NCI-H2227 (cell line): ENCODE measurements around the gene TGFBR2.
"Not testable (repeated sequence)": the region's sequence is repeated elsewhere in the genome, so short reads cannot be mapped to it uniquely, and the experiment has no call there.

Experiments
- DNase-seq: peaks from one replicate; lab custom pipeline; 2025; ENCODE audit not compliant: unreplicated experiment; lab: John Stamatoyannopoulos, UW

The TGFBR2 gene

GRCh38 chr3:30617653-30618052, 11.3 kb downstream of the TGFBR2 start:
- DNase-seq: no peak

DNA sequence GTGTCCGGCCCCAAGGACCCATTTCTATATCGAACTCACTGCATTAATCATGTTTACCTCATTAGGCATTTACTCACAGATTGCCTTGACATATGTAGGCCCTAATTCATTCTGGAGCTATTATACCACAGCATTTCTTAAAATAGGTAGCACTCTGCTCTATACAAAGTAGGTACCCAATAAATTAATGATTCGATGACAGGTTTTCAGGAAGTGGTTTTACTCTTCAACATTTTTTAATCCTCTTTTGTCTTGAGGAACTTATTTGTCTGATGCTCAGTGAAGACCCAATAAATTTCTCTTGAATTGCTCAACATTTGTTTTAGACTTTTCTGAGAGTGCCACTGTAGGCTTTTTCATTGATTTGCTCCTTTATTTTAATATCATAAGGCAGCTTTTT, 12.1 kb downstream of the TGFBR2 start:
- DNase-seq: no peak

- no peak for DNase-seq
Measured at GRCh38 chr3:30619318-30619717, 12.9 kb downstream of the TGFBR2 start.

- no peak for DNase-seq
Measured at GRCh38 chr3:30620402-30621360, 14.3 kb downstream of the TGFBR2 start.

DNA sequence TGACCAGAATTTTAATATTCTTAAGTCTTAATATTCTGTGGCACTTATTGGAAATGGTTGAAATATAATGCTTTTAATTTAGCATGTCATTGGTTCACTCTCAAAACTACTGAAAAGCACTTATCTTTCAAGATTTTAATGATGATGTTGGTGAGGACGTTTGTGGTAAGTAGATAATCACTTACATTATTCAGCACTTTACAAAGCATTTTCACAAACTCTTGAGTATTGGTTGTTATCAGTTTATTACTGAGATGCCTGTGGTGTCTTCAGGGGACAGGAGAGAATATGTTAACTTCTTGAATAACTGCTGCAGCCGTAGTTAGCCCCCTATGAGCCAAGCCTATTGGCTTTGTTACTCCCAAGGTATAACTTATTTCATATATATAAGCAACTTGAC, 15.2 kb downstream of the TGFBR2 start:
- DNase-seq: no peak

DNA sequence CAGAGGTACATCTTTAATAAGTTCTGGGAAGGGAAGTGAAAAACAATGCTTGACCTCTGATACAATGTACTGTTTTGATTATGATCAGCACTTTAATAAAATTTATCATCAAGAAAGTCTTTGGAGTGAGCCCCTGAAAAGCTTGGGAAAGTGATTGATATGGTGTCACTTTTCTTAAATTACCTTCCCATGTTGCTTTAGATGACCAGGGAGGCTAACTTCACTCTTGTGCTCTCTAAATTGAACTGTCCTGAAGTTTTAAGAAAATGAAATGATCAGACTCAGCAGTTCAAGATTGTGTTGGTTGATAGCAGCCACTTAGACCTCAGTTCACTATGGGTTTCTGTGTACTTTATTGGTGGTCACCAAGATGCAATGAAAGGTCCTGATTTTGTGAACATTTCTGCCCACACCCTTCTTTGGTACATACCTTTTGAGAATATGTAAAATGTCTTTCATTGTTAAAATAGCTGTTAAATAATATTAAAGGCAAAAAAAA, 15.7 kb downstream of the TGFBR2 start:
- no peak for DNase-seq

DNA sequence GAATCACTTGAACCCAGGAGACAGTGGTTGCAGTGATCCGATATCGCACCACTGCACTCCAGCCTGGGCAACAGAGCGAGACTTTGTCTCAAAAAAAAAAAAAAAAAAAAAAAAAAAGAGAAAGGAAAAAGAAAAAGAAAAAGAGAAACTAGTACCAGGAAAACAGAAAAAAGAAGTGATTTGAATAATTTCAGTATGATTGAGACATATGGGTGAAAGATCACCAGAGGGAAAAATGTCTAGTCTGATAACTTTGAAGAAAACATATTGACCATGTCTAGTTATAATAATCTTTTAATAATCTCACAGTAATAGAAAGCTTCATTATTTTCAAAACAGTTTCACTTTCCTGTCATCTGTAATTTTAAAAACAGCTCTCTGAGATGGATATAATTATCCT, 16.4 kb downstream of the TGFBR2 start:
- DNase-seq: no peak

DNA sequence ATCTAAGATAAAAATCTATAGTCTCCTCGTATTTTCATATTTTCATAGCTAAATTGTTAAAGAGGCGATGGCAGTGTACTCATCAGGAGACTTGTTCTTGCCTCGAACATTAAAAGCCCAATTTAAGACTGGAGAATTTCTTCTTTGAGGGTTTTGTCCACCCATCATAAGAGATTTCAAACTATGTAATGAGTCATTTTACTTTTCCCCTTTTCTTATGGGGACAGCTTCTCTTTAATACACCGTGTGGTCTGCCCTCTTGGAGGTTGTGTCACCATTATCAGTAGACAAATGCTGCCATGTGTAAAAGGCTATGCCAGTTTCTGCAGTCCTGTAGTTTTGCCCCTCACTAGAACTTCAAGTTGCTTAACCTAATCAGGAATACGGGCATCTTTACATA, 16.9 kb downstream of the TGFBR2 start:
- DNase-seq: no peak

GRCh38 chr3:30624480-30624879, 18.1 kb downstream of the TGFBR2 start:
- DNase-seq: not testable (repeated sequence)

DNA sequence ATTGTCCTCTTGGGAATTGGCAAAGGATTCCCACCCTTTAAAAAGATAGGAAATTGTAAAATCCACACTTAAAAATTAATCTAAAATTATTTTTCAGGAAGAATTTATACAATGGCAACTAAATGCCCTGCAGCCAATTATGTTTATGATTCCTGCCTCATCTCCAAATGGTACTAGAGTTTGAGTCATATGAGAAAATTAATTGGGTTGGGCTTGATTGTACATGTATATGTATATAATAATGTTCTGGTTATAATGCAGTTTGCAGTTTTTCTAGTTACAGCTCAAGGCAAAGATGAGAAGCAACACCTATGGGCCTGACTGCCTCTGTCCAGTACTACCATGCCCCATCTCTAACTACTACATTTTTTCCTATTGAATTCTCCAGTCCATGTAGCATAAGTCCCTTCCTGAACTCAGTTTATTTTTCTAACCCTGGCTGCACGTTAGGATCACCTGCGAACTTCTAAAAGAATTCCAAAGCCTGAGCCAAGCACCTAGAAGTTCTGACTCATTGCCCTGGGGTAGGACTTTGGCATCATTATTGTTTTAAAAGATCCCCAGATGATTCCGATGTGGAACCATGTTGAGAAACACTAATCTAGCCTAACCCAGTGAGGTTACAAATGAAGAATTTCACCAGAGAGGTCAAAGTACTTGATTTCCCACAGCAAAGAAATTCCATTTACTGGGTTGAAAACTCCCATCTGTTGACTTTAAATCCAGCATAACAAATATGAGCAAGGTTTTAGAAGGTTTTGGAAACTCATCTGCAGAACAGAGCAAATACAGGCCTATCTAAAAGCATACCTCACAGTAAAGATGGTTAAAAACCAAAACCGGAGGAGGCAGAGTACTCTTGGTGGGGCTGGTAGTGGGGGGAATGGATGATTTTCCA, 19.4 kb downstream of the TGFBR2 start:
- no peak for DNase-seq

DNA sequence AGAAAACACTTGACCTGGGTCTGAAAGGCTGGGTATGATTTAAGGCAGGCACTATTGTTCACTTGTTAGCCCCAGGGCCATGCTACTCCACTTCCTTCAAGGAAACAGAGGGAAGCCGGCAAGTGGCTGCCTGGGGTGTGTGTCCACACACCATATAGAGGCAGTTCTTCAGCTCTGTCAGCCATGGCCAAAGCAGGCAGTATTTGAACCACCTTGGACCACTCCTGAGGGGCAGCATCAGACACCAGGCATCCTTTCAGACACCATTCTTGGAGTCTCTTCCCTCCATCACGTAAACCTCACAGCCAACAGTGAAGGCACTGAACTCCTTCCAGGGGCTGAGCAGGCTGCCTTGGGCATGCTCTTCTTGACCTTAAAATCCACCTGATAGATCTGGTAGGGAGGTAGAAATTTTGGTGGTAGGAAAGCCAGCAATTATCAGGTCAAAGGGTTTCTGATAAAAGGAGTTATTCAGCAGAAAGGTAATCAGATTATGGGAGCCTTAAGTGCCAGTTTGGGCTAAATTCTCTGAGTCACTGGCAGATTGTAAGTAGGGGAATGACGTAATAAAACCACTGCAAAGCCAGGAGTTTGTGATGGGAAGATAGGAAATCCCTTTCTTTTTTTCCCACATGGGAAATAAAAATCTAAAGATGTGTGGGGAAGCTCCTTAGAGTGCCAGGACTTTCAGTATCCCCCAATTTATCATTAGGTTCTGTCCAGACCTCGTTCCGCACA, 20.2 kb downstream of the TGFBR2 start:
- DNase-seq: no peak

DNA sequence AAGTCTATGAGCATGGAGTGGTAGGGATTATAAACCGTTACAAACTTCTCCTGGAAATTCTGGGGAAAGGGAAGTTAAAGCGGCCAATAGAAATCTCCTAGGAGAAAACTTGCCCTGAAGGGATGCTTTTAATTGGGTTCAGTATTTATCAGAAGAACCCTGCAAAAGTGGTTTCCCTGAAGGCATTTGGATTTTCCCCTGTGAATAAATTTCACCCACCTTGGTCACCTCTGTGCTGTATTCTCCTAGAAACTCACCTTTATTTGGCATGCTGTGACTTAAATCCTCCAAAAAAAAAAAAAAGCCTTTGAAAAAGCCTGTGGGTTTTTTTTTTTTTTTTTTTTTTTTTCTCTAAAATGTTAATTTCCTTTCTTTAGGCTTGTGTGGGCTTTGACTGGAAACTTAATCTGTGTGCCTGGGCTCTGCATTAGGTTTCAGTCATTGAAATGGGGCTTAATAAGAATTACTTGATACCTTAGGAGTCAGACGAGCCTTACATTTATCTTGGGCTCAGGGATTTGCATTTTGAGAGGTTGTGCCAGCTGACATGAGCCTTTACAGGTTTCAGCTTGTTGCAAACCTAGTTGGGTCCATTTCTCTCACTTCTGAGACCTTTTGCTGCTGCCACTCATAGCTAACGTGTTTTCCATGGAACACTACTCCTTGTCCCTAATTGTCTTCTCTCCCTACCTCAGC, 22.0 kb downstream of the TGFBR2 start:
- no peak for DNase-seq

- DNase-seq: no peak
Measured at GRCh38 chr3:30628901-30629590, 22.6 kb downstream of the TGFBR2 start.

- no peak for DNase-seq
Measured at GRCh38 chr3:30629746-30630145, 23.3 kb downstream of the TGFBR2 start.

- DNase-seq: no peak
Measured at GRCh38 chr3:30630238-30631030, 24.0 kb downstream of the TGFBR2 start.

DNA sequence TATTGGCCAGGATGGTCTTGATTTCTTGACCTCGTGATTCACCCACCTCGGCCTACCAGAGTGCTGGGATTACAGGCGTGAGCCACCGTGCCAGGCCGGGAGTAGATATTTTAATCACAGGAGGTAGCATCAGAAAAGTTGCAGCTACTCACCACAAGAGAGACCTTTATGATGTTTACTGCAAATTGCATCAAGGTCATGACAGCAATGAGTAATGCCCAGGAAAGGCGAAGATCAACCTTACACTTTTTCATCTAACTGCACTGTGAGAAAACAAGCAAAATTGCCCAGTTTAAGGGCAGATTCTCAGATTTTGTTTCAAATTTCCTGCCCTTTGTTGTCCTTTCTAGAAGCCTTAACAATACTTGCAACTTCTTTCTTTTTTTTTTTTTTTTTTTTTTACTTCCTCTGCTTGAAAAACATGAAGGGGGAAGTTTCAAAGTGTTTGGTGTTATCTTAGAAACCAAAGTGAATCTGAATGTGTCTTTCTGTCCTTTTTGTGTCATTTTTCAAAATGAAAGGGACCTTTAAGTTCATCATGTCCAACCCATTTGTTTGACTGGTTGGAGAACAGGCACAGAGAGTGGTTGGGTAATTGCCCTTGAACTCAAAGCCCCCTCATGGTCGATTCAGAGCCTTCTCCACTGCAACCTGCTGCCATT, 25.0 kb downstream of the TGFBR2 start:
- DNase-seq: no peak

- no peak for DNase-seq
Measured at GRCh38 chr3:30632065-30632464, 25.7 kb downstream of the TGFBR2 start.

DNA sequence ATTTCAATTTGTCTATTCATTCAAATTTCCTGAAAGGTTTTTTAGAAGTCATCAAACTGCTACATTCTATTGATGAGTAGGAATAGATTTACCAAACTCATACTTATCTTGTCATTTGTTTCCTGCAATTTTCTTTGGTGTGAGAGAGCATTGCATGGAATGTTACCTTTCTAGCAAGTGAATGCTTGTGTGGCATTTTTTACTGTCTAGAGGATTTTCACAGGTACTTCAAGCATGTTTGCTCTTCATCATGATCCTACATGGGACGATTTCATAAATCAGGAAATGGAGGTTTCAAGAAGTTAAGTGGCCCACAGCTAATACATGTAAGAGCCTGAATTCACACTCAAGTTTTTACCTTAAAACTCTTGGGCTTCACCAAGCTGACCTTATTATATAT, 26.1 kb downstream of the TGFBR2 start:
- DNase-seq: no peak
